ENCODE data around the gene MGAT2. TPM values are rescaled to one million over a fixed set of nuclear protein-coding genes. Genes with fewer than 3 reads are reported as not detected.

The MGAT2 gene
- total and polyA plus RNA-seq, 9 of the 15 experiments (the other 6 are each of a cell fraction or from before 2014, with no cell fraction given): 0.03 to 33.3 (median 24.6) TPM; not detected in 1

- TF ChIP-seq ZNF318 (IDR thresholded peaks at IDR 0.05; ENCODE audit: borderline replicate concordance in 1 of 2, low read depth in 1 of 2): no peak
- TF ChIP-seq HLTF (IDR thresholded peaks at IDR 0.05): no peak
- no peak for TF ChIP-seq SETDB1 (IDR thresholded peaks at IDR 0.05; ENCODE audit: low read length)
- TF ChIP-seq E2F3 (CRISPR knock-in tag; IDR thresholded peaks at IDR 0.05): no peak
- TF ChIP-seq, protein P1, sequence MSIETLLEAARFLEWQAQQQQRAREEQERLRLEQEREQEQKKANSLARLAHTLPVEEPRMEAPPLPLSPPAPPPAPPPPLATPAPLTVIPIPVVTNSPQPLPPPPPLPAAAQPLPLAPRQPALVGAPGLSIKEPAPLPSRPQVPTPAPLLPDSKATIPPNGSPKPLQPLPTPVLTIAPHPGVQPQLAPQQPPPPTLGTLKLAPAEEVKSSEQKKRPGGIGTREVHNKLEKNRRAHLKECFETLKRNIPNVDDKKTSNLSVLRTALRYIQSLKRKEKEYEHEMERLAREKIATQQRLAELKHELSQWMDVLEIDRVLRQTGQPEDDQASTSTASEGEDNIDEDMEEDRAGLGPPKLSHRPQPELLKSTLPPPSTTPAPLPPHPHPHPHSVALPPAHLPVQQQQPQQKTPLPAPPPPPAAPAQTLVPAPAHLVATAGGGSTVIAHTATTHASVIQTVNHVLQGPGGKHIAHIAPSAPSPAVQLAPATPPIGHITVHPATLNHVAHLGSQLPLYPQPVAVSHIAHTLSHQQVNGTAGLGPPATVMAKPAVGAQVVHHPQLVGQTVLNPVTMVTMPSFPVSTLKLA (conservative IDR thresholded peaks at IDR 0.05): peak; percentile 50 to 89
- TF ChIP-seq SMARCA4 (IDR thresholded peaks at IDR 0.05): 0 out of 2 replicates have a peak, but pooled peaks have one; percentile 11
- peak; percentile 67; the same call in 1 of the 2 replicates for TF ChIP-seq L3MBTL2 (IDR thresholded peaks at IDR 0.05)
- no peak for TF ChIP-seq DACH1 (IDR thresholded peaks at IDR 0.05; ENCODE audit: partially characterized antibody)
- peak; percentile 84 for TF ChIP-seq NR2C1 (IDR thresholded peaks at IDR 0.05)
- peak; percentile 84 for TF ChIP-seq NR2C1 (tag; IDR thresholded peaks at IDR 0.05)
- peak; percentile 18 to 82; a peak in 2 of 4 replicates for TF ChIP-seq NONO (IDR thresholded peaks at IDR 0.05; ENCODE audit: low read depth in 2 of 2, low read length in 1 of 2)
- no peak for TF ChIP-seq ZNF184 (CRISPR knock-in tag; IDR thresholded peaks at IDR 0.05)
- no peak for TF ChIP-seq ZNF79 (CRISPR knock-in tag; IDR thresholded peaks at IDR 0.05; ENCODE audit: low read depth)
- peak; percentile 58 for TF ChIP-seq MTA3 (IDR thresholded peaks at IDR 0.05; ENCODE audit: borderline replicate concordance)
- TF ChIP-seq PHB2 (IDR thresholded peaks at IDR 0.05; ENCODE audit: low read depth): no peak
- TF ChIP-seq TAF7 (tag; IDR thresholded peaks at IDR 0.05): no peak
- peak; percentile 49; the same call in 1 of the 2 replicates for TF ChIP-seq SMAD4 (CRISPR knock-in tag; conservative IDR thresholded peaks at IDR 0.05)
- no peak for TF ChIP-seq HIVEP1 (CRISPR knock-in tag; IDR thresholded peaks at IDR 0.05)
- TF ChIP-seq GATAD2B (IDR thresholded peaks at IDR 0.05; ENCODE audit: borderline replicate concordance): peak; percentile 73; the same call in 1 of the 2 replicates
- TF ChIP-seq ZNF586 (CRISPR knock-in tag; conservative IDR thresholded peaks at IDR 0.05): no peak
Observed at GRCh38 chr14:49633640-49634546, 13.3 kb downstream of the MGAT2 start (continued).

All from K562 (cell line).